Stimulated activated CD4-positive, alpha-beta T cell treated with anti-CD3 and anti-CD28 coated beads, Interleukin-12 subunit alpha, Interleukin-12 subunit beta, amount 100 ng/mL, for 24 hours (primary cell): Measurements from ENCODE around the gene RAB15.

Experiments used
- DNase-seq, 2 experiments: peaks; one replicate each; pipeline ENCODE4 v3.0.0-alpha.2; 2020; ENCODE audit warnings: low read depth in 2 of 2

Gene RAB15

DNA sequence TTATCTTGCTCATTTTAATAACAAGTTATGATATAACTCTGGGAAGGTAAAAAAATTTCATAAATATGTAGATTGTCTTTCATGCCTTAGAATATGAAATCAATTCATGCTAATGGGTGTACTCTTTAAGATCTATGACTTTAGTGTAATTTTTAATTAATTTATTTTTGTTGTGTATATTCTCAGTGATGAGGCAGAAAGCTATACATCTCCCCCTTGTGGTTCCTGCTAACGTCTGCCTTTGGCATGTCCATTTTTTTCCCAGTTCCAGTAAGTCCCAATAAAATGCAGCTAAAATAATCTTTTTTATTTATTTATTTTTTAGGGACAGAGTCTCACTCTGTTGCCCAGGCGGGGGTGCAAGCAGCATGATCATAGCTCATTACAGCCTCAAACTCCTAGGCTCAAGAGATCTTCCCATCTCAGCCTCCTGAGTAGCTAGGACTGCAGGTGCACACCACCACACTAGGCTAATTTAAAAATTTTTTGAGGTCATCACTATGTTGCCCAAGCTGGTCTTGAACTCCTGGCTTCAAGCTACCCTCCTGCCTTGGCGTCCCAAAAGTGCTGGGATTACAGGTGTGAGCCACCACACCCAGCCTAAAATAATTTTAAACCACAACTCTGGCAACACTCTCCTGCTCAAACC, 61.2 kb downstream of the RAB15 start:
- DNase-seq: no peak

DNA sequence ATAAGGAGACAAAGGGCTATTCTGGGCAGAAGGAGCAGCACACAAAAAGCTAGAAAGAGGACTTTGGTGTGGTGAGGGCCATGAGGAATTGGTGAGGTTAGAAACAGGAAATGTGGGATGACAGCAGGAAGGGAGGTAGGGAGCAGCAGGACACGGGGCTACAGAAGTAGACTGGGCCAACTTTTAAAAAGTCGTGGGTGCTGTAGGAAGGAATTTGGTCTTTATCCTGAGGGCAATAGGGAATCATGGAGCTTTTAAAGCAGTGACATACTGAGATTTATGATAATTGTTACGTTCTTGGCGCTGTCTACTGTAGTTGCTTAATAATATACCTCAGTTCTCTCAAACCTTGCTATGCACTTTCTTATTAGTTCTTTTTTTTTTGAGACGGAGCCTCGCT, 66.1 kb downstream of the RAB15 start:
- DNase-seq: no peak

- no peak for DNase-seq
These were observed 72.2 kb downstream of the RAB15 start for GRCh38 chr14:64899958-64900357.
